Thyroid gland (tissue), 4 donors: ENCODE measurements around the gene SMIM36.

Source experiments
- POLR2A ChIP-seq, 2 donors: fragments of 450-650 bp; IDR thresholded peaks; one replicate each; pipeline ENCODE4 v1.6.1; 2017; ENCODE audit warnings: antibody characterized with exemption in 2 of 2, mild to moderate bottlenecking in 2 of 2, moderate library complexity in 1 of 2
- TF ChIP-seq, protein P1 (sequence below), 6 experiments: fragments of 200-600 bp in 3 of 6; fragments of 450-650 bp in 3 of 6; sonication (generic) in 3 of 6; IDR thresholded peaks; one replicate each; pipeline ENCODE4 v1.5.1; 2016 to 2019; ENCODE audit warnings: antibody characterized with exemption in 6 of 6, mild to moderate bottlenecking in 2 of 6, inconsistent platforms in 1 of 6, moderate library complexity in 1 of 6

- TF ChIP-seq, protein P1, sequence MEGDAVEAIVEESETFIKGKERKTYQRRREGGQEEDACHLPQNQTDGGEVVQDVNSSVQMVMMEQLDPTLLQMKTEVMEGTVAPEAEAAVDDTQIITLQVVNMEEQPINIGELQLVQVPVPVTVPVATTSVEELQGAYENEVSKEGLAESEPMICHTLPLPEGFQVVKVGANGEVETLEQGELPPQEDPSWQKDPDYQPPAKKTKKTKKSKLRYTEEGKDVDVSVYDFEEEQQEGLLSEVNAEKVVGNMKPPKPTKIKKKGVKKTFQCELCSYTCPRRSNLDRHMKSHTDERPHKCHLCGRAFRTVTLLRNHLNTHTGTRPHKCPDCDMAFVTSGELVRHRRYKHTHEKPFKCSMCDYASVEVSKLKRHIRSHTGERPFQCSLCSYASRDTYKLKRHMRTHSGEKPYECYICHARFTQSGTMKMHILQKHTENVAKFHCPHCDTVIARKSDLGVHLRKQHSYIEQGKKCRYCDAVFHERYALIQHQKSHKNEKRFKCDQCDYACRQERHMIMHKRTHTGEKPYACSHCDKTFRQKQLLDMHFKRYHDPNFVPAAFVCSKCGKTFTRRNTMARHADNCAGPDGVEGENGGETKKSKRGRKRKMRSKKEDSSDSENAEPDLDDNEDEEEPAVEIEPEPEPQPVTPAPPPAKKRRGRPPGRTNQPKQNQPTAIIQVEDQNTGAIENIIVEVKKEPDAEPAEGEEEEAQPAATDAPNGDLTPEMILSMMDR (IDR thresholded peaks at IDR 0.05) = no peak
- no peak for TF ChIP-seq POLR2A (IDR thresholded peaks at IDR 0.05)
Measured at GRCh38 chr17:55436224-55437158, 74.8 kb downstream of the SMIM36 start.
